Activated CD8-positive, alpha-beta memory T cell treated with anti-CD3 and anti-CD28 coated beads, Interleukin-2, amount 50 U/mL, for 4 hours (primary cell): Measurements from ENCODE around the gene ADORA2A.
A peak's percentile ranks its signal among the peaks of the same experiment; 100 is the strongest.

Source experiments
- DNase-seq: peaks from one replicate; pipeline ENCODE4 v3.0.0-alpha.2; 2020

The ADORA2A gene

GRCh38 chr22:24427500-24428164, at the start of gene ADORA2A:
Gene ADORA2A (plus strand): TSS chr22:24427599. CDS start chr22:24433405, 5,806 bp downstream.
- DNase-seq, result peak; percentile 88

- DNase-seq, result no peak
Observed at GRCh38 chr22:24379536-24379935, 47.9 kb upstream of the ADORA2A start.

GRCh38 chr22:24380220-24380904, 47.0 kb upstream of the ADORA2A start:
- DNase-seq, result no peak

GRCh38 chr22:24380905-24381230, 46.5 kb upstream of the ADORA2A start:
- DNase-seq, result no peak

GRCh38 chr22:24383061-24383460, 44.3 kb upstream of the ADORA2A start:
- DNase-seq, result no peak

- DNase-seq, result no peak
Observed at GRCh38 chr22:24384131-24384530, 43.3 kb upstream of the ADORA2A start.

- DNase-seq, result no peak
Observed at GRCh38 chr22:24386937-24387471, 40.4 kb upstream of the ADORA2A start.

GRCh38 chr22:24389680-24390079, 37.7 kb upstream of the ADORA2A start:
- no peak for DNase-seq

GRCh38 chr22:24390156-24390555, 37.2 kb upstream of the ADORA2A start:
- DNase-seq, result no peak

- no peak for DNase-seq
Observed at GRCh38 chr22:24390576-24390975, 36.8 kb upstream of the ADORA2A start.

GRCh38 chr22:24391836-24392217, 35.6 kb upstream of the ADORA2A start:
- no peak for DNase-seq

- no peak for DNase-seq
Observed at GRCh38 chr22:24392218-24392931, 35.0 kb upstream of the ADORA2A start.

- DNase-seq, result no peak
Observed at GRCh38 chr22:24393012-24393559, 34.3 kb upstream of the ADORA2A start.

GRCh38 chr22:24393848-24394247, 33.6 kb upstream of the ADORA2A start:
- DNase-seq, result no peak

GRCh38 chr22:24394254-24394653, 33.1 kb upstream of the ADORA2A start:
- no peak for DNase-seq

GRCh38 chr22:24398409-24398808, 29.0 kb upstream of the ADORA2A start:
- DNase-seq, result no peak

GRCh38 chr22:24400034-24400725, 27.2 kb upstream of the ADORA2A start:
- no peak for DNase-seq

GRCh38 chr22:24400726-24401596, 26.4 kb upstream of the ADORA2A start:
- DNase-seq, result no peak

GRCh38 chr22:24401931-24402367, 25.4 kb upstream of the ADORA2A start:
- DNase-seq, result no peak

- no peak for DNase-seq
Observed at GRCh38 chr22:24402460-24403192, 24.8 kb upstream of the ADORA2A start.

- no peak for DNase-seq
Observed at GRCh38 chr22:24403346-24403745, 24.1 kb upstream of the ADORA2A start.
